ENCODE measurements around the gene SORBS1. TPM values are rescaled to one million over a fixed set of nuclear protein-coding genes. Genes with fewer than 3 reads are reported as not detected.

Gene SORBS1
- total RNA-seq, 2 experiments from 2014 or later, result 0.58 to 0.90 TPM

DNA sequence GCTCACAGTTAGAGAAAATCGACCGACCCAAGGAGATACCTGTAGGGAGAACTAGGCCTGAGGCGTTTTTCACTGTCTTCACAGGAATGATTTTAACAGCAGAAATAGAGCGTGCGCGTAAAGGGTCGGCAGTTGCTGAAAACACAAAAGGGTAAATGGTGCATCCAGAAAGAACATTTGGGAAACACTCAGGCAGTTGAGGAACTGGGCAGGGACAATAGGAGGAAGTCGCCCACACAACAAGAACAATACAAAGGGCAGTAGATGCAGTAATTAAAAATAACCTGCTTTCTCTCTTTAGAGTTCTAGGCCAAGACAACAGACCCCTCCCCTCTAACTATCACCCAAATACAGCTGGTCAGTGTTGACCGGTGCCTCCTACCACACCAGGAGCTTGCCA is 126.6 kb downstream of the SORBS1 start:
- POLR2A ChIA-PET, result no interaction called here
- H3K9me3 Mint-ChIP-seq, result no peaks in the 10 kb centered on the region
- no peak overlapping the region for H3K27ac Mint-ChIP-seq
- CTCF ChIA-PET, result no interaction called here
- no peaks in the 10 kb centered on the region for H3K27me3 Mint-ChIP-seq
- DNase-seq, result no peak
- no peaks in the 10 kb centered on the region for H3K36me3 Mint-ChIP-seq (ENCODE audit: low read depth)
- no peak overlapping the region for H3K4me3 Mint-ChIP-seq
- H3K4me1 Mint-ChIP-seq, result no peaks in the 10 kb centered on the region

DNA sequence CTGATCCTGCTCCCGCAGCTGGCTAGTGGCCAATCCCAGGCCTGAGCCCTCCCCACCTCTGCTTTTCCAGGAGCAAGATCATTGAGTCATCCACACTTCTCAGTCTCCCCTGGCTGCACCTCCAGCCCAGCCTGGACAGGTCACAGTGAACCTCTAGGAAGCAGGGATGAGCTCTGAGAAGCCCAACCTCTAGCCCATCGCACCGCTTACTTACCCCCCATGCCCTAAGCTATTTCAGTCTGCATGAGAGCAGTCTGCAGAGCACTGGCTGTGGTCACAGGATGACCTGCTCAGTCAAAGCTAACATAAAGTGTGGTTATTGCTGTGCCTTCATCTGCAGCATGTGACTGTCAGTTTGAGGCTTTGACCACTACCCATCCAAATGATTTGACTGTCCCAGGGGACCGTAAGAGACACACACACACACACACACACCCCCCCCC is 129.2 kb downstream of the SORBS1 start:
- Mint-ChIP-seq H3K27ac (no peak overlapping the region), H3K27me3 (no peaks in the 10 kb centered on the region), H3K4me1 (no peaks in the 10 kb centered on the region), H3K36me3 (ENCODE audit: low read depth) (no peaks in the 10 kb centered on the region), H3K4me3 (no peak overlapping the region), H3K9me3 (no peaks in the 10 kb centered on the region)
- POLR2A ChIA-PET, result interaction anchor here (1.1 kb wide), 1 partner anchor 14 kb away, joined by 3 read pairs; no protein-coding TSS in a partner anchor
- no peak for DNase-seq
- CTCF ChIA-PET, result interaction anchor here (0.7 to 4.4 kb wide), 9 partner anchors 9 to 728 kb away, joined by 3 to 45 read pairs (median 8); no protein-coding TSS in a partner anchor

DNA sequence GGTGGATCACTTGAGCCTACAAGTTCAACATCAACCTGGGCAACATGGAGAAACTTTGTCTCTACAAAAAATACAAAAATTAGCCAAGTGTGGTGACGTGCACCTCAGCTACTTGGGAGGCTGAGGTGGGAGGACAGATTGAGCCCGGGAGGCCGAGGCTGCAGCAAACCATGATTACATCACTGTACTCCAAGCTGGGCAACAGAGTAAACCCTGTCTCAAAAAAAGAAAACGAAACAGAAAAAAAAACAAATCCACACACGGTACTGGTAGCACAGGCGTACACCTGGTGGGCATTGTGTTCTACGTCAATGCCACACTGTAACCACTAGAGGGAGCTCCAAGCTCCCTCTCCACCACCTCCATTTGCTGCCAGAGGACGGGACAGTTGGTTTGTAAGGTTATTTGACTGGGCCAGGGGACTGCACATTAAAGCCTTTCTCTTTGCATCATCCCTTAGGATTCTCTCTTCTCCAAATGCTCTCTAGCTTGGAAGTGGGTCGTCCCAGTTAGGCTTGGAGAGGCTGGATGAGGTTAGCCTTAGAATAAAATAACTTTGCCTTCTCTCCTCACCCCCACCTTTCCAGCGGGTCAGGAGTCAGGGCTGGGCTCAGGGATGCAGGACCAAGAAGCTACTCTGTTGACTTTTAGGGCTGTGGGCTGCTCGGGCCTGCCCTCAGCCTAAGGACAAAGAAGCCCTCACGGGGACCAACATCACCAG is 130.8 kb downstream of the SORBS1 start:
- CTCF ChIA-PET, result interaction anchor here (0.6 to 4.4 kb wide), 37 partner anchors 9 to 864 kb away, joined by 3 to 45 read pairs (median 4); partner anchors contain the start of genes ALDH18A1, SORBS1 and TCTN3
- Mint-ChIP-seq H3K9me3 (no peaks in the 10 kb centered on the region), H3K4me3 (no peak overlapping the region), H3K36me3 (ENCODE audit: low read depth) (no peaks in the 10 kb centered on the region), H3K4me1 (no peaks in the 10 kb centered on the region), H3K27me3 (peaks cover 2% of the 10 kb centered on the region), H3K27ac (no peak overlapping the region)
- POLR2A ChIA-PET, result interaction anchor here (1.1 kb wide), 1 partner anchor 16 kb away, joined by 3 read pairs; no protein-coding TSS in a partner anchor
- DNase-seq, result peak; percentile 50

DNA sequence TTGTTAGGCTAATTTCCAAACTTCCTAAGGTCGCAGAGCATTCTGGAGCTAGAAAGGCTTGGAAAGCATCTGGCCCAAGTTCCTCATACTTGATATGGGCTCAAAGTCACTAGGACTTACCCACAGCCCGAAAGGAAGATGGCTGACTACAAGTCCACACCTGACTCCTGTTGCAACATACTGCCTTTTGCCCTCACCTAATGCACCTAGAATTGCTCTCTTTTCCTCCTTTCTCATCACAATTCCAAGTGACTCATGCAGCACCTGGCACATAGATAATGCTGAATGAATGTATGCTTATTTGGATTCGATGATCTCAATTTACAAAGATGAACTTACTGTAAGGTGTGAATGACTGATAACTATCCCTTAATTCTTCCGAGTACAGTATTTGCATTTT is 131.5 kb downstream of the SORBS1 start:
- peaks cover 2% of the 10 kb centered on the region for H3K27me3 Mint-ChIP-seq
- ChIA-PET CTCF (interaction anchor here (0.6 to 4.4 kb wide), 19 partner anchors 10 to 1558 kb away, joined by 3 to 45 read pairs (median 8); partner anchors contain the start of genes ALDH18A1 and SORBS1), POLR2A (no interaction called here)
- no peak for DNase-seq
- no peaks in the 10 kb centered on the region for H3K36me3 Mint-ChIP-seq (ENCODE audit: low read depth)
- no peak overlapping the region for H3K4me3 Mint-ChIP-seq
- H3K27ac Mint-ChIP-seq, result no peak overlapping the region
- H3K4me1 Mint-ChIP-seq, result no peaks in the 10 kb centered on the region
- H3K9me3 Mint-ChIP-seq, result no peaks in the 10 kb centered on the region

DNA sequence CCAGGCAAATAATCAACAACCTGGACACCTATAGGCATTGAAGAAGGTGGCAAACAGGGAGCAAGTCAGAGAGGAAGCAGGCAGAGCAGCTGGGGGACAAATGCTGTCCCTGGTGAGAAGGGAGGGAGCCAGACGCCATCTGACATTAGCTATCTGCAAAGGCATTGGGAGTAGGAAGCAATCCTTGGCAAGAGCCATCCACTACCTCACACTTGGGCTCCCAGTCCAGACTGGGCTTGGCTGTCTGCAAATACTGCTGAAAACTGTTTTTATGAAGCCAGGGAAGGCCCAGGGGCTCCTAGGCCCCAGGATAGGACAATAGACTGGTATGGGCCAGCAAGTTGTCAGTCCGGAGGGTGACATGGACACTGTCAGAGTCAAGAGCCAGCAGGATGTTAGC is 132.5 kb downstream of the SORBS1 start:
- no peak for DNase-seq
- Mint-ChIP-seq H3K4me1 (no peaks in the 10 kb centered on the region), H3K36me3 (ENCODE audit: low read depth) (no peaks in the 10 kb centered on the region), H3K9me3 (no peaks in the 10 kb centered on the region), H3K27me3 (peaks cover 2% of the 10 kb centered on the region), H3K4me3 (no peak overlapping the region), H3K27ac (no peak overlapping the region)
- ChIA-PET POLR2A (no interaction called here), CTCF (interaction anchor here (0.6 to 4.4 kb wide), 6 partner anchors 10 to 1557 kb away, joined by 3 to 45 read pairs (median 16); no protein-coding TSS in a partner anchor)

DNA sequence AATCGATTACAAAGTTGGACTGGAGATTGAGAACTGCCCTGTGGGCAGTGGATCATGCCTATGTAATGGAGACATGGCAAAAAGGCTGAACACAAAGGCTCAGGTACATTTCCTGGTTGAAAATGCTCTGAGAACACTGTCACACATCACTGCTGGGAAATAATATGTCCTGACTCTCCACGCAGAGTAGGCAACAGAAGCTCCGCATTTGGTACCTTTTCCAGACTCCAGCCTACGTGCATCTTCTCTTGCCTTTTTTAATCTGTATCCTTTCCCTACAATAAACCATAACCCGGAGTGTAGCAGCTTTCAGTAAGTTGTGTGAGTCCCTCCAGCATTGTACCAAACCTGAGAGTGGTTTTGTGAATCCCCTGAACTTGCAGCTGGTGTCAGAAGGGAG is 134.7 kb downstream of the SORBS1 start:
- POLR2A ChIA-PET, result no interaction called here
- H3K9me3 Mint-ChIP-seq, result no peaks in the 10 kb centered on the region
- H3K4me3 Mint-ChIP-seq, result no peak overlapping the region
- DNase-seq, result no peak
- H3K27me3 Mint-ChIP-seq, result peaks cover 2% of the 10 kb centered on the region
- CTCF ChIA-PET, result interaction anchor here (0.5 to 1.5 kb wide), 2 partner anchors 15 to 16 kb away, joined by 4 to 5 read pairs; no protein-coding TSS in a partner anchor
- no peaks in the 10 kb centered on the region for H3K36me3 Mint-ChIP-seq (ENCODE audit: low read depth)
- no peaks in the 10 kb centered on the region for H3K4me1 Mint-ChIP-seq
- H3K27ac Mint-ChIP-seq, result no peak overlapping the region

DNA sequence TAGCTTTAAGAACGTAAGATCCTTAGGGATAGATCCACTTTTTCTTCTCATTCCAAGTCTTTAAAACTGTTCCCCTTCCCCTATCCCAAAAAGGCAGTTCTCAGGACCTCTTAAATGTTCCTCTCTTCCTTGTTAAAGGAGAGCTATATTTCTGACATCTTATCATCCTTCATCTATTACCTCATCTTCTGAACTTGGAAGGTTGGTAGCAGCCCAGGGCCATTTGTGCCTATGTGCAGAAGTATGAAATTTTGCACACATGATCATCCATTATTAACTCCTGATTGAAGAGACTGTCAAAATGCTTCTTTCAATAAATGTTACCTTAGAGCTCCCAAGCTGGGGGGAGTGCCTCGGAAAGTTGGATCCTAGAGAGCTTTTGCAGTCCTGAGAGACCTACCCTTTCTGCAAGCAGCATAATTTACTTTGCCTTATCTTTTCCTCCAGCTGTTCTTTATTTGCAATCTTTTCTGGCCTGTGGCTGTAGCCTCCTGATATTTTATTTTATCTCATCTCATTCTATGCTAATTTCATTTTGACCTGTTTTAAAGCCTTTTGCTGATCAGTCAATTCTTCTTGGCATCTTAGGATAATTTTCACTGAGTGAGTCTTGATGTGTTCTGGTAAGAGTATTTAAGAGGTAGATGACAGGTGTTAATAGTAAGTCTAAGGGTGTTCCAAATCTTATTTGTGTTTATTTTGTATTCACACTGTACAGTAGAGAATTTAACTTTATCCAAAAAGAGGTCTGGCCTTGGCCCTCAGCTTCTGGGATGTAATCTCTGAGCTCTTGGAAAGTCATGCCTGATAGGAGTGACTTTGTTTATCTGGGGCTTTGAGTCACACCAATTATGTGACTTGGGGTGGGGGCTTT is 135.3 kb downstream of the SORBS1 start:
- Mint-ChIP-seq H3K36me3 (ENCODE audit: low read depth) (no peaks in the 10 kb centered on the region), H3K27me3 (peaks cover 2% of the 10 kb centered on the region), H3K27ac (no peak overlapping the region), H3K9me3 (no peaks in the 10 kb centered on the region), H3K4me3 (no peak overlapping the region), H3K4me1 (no peaks in the 10 kb centered on the region)
- POLR2A ChIA-PET, result no interaction called here
- no peak for DNase-seq
- CTCF ChIA-PET, result interaction anchor here (0.5 to 1.5 kb wide), 4 partner anchors 13 to 148 kb away, joined by 3 to 5 read pairs (median 4); no protein-coding TSS in a partner anchor

DNA sequence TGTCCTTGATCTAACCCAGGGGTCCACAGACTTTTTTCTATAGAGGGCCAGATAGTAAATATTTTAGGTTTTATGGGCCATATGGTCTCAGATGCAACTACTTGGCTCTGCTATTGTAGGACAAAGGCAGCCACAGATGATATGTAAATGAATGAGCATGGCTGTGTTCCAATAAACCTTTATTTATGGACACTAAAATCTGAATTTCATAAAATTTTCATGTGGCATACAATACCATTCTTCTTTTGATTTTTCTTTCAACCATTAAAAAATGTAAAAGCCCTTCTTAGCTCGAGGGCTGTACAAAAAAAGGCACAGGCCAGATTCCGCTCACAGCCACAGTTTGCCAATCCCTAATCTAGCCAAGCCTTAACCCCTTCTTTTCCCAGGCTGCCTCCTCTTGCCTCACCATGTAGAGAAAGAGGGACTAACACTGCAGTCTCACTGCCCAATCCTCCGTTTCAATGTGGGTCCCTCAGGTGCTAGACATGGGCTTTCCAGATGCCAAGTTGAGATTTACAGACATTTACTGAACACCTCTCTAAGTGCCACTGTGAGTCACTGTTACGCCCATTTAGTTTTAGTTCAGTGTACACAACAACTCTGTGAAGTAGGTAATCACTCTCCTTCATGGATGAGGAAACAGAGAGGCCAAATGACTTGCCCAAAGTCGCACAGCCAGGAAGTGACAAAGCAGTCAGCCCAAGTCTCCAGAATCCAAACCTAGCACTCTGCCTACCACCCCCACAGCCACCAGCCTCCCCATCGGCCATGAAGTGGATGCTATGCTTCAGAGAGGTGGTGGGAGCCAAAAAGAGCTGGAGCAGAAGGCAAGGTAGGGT is 137.8 kb downstream of the SORBS1 start:
- POLR2A ChIA-PET, result no interaction called here
- no peak overlapping the region for H3K27ac Mint-ChIP-seq
- no peaks in the 10 kb centered on the region for H3K9me3 Mint-ChIP-seq

DNA sequence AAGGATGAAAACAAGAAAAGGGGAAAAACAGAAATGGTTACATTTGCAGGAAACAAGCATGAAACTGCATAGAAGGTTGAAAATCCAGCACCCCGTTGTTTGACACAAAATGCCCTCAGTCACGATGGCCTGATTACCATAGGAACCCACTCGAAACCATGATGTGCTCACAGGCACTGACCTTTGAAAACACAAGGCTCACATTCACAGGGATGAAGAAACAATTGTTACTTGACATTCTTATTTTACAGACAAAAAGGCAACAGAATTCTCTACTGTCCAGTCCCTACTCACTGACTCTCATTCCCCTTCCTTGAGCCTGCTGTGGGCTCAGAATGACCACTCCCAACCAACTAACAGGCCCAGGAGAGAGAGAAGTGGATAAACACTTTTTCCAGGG is 138.9 kb downstream of the SORBS1 start:
- CTCF ChIA-PET, result no interaction called here

More for the DNA sequence above, 137.8 kb downstream of the SORBS1 start:
- Mint-ChIP-seq H3K36me3 (ENCODE audit: low read depth) (no peaks in the 10 kb centered on the region), H3K4me3 (no peak overlapping the region), H3K4me1 (no peaks in the 10 kb centered on the region), H3K27me3 (peaks cover 7% of the 10 kb centered on the region)
- no peak for DNase-seq
- CTCF ChIA-PET, result interaction anchor here (0.6 to 1.9 kb wide), 3 partner anchors 9 to 700 kb away, joined by 3 to 6 read pairs (median 4); no protein-coding TSS in a partner anchor

DNA sequence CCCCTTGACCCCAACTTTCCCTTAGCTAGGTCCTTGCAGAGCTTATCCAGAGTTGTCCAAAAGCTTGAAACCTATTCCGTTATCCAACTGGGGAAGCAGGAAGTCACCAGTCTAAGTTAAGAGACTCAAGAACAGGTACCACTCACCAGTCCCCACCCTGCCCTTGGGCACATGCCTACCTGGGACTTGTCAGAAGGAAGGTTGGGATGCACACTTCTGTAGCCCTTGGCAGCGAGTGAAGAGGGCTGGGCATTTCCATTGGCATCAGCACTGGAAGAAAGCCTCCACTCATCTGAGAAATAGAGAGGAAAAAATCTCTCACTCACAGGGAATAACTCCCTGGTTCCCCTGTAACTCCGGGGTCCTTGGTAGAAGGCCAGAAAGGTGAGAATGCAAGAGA is 139.4 kb downstream of the SORBS1 start:
- H3K27ac Mint-ChIP-seq, result no peak overlapping the region
- CTCF ChIA-PET, result interaction anchor here (0.7 kb wide), 1 partner anchor 9 kb away, joined by 4 read pairs; no protein-coding TSS in a partner anchor

More for the DNA sequence above, 138.9 kb downstream of the SORBS1 start:
- H3K27me3 Mint-ChIP-seq, result peaks cover 7% of the 10 kb centered on the region
- no peak overlapping the region for H3K4me3 Mint-ChIP-seq
- POLR2A ChIA-PET, result no interaction called here
- H3K9me3 Mint-ChIP-seq, result no peaks in the 10 kb centered on the region
- no peaks in the 10 kb centered on the region for H3K36me3 Mint-ChIP-seq (ENCODE audit: low read depth)
- H3K4me1 Mint-ChIP-seq, result no peaks in the 10 kb centered on the region
- no peak overlapping the region for H3K27ac Mint-ChIP-seq
- DNase-seq, result no peak

DNA sequence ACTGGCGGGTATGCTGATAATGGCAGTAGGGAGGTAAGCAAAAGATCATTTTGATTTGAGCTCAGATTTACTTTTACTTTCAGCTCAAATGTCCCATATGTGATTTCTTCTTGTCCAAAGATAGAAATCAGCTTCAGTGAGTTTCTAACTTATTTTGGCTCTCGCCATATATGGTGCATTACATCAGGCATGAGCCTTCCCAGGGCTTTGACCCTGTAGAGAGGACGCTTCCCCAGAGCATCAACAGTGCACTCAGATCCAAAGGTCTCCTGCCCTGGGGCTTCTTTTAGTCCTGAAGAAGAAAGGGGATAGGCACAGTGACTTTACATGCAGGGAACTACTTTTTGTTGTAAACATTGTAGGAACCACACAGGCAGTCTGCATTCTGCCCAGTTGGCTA is 141.8 kb downstream of the SORBS1 start:
- ChIA-PET CTCF (interaction anchor here (1.5 to 3.2 kb wide), 2 partner anchors 9 to 11 kb away, joined by 3 to 16 read pairs; no protein-coding TSS in a partner anchor), POLR2A (no interaction called here)
- no peak for DNase-seq
- Mint-ChIP-seq H3K36me3 (ENCODE audit: low read depth) (no peaks in the 10 kb centered on the region), H3K4me1 (no peaks in the 10 kb centered on the region), H3K27ac (no peak overlapping the region), H3K9me3 (no peaks in the 10 kb centered on the region), H3K27me3 (peaks cover 5% of the 10 kb centered on the region), H3K4me3 (no peak overlapping the region)

More for the DNA sequence above, 139.4 kb downstream of the SORBS1 start:
- peaks cover 7% of the 10 kb centered on the region for H3K27me3 Mint-ChIP-seq
- DNase-seq, result no peak
- no peaks in the 10 kb centered on the region for H3K9me3 Mint-ChIP-seq
- POLR2A ChIA-PET, result no interaction called here
- no peaks in the 10 kb centered on the region for H3K36me3 Mint-ChIP-seq (ENCODE audit: low read depth)
- H3K4me1 Mint-ChIP-seq, result no peaks in the 10 kb centered on the region
- no peak overlapping the region for H3K4me3 Mint-ChIP-seq

DNA sequence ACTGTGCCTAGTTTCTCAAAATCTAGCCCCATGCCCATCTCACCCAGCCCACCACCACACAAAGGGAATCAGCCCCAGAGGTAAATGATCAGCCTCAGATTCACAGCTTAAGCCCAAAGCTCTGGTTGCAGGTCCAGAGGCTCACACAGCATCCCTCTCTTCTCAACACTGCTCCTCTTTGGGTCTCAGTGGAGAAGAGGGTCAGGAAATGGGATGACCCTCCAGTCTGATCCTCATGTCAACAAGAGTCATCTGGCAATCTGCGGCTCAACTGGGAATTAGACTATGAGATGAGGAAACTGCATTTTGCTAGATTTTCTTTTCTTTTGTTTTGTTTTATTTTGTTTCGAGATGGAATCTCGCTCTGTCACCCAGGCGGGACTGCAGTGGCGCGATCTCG is 144.2 kb downstream of the SORBS1 start:
- POLR2A ChIA-PET, result no interaction called here
- no peak for DNase-seq
- CTCF ChIA-PET, result no interaction called here
- Mint-ChIP-seq H3K4me1 (no peaks in the 10 kb centered on the region), H3K9me3 (no peaks in the 10 kb centered on the region), H3K27ac (no peak overlapping the region), H3K27me3 (peaks cover 8% of the 10 kb centered on the region), H3K36me3 (ENCODE audit: low read depth) (no peaks in the 10 kb centered on the region), H3K4me3 (no peak overlapping the region)

Measured in activated CD4-positive, alpha-beta memory T cell treated with anti-CD3 and anti-CD28 coated beads, Interleukin-2, amount 10 ng/mL, durations not matched to agents 7 days and 5 days (primary cell).